ENCODE data around the gene NRG3.

Gene NRG3

GRCh38 chr10:81928119-81928518 is 53.1 kb downstream of the NRG3 start (continued):
- no peak for TF ChIP-seq ZNF221 (tag by site-specific recombination; IDR thresholded peaks at IDR 0.05; ENCODE audit: borderline replicate concordance)
- TF ChIP-seq ZNF426 (tag by site-specific recombination; IDR thresholded peaks at IDR 0.05) = no peak
- no peak for TF ChIP-seq WT1 (tag by site-specific recombination; IDR thresholded peaks at IDR 0.05)
- no peak for TF ChIP-seq GLI2 (tag by site-specific recombination; IDR thresholded peaks at IDR 0.05; ENCODE audit: borderline replicate concordance, low read depth)

- no peak for TF ChIP-seq ZBTB8A (tag by site-specific recombination; IDR thresholded peaks at IDR 0.05)
- TF ChIP-seq ZFHX2 (tag by site-specific recombination; conservative IDR thresholded peaks at IDR 0.05) = no peak
- no peak for TF ChIP-seq ZNF155 (tag by site-specific recombination; IDR thresholded peaks at IDR 0.05)
- TF ChIP-seq SP2 (tag by site-specific recombination; IDR thresholded peaks at IDR 0.05) = no peak
- no peak for TF ChIP-seq KLF8 (tag by site-specific recombination; IDR thresholded peaks at IDR 0.05)
- no peak for TF ChIP-seq ZNF138 (tag by site-specific recombination; IDR thresholded peaks at IDR 0.05; ENCODE audit: borderline replicate concordance)
- TF ChIP-seq ZNF704 (tag by site-specific recombination; IDR thresholded peaks at IDR 0.05) = no peak
- no peak for TF ChIP-seq ZNF701 (tag by site-specific recombination; IDR thresholded peaks at IDR 0.05)
- no peak for TF ChIP-seq HOXC10 (CRISPR knock-in tag; IDR thresholded peaks at IDR 0.05)
- no peak for TF ChIP-seq ZNF426 (tag by site-specific recombination; IDR thresholded peaks at IDR 0.05)
- no peak for TF ChIP-seq ZNF280C (tag by site-specific recombination; IDR thresholded peaks at IDR 0.05)
- no peaks in the 10 kb centered on the region for H3K9me3 ChIP-seq (ENCODE audit: control insufficient read depth, insufficient read depth, low read depth, low read length)
- CTCF ChIA-PET = no interaction called here
- no peaks in the 10 kb centered on the region for H3K36me3 ChIP-seq (ENCODE audit: control insufficient read depth in 2 of 2, insufficient read depth in 1 of 2, low read length in 2 of 2)
- no peak overlapping the region for H3K27ac ChIP-seq (ENCODE audit: extremely low read depth, low read depth, low read length)
- POLR2A ChIA-PET = no interaction called here
- no peak overlapping the region for H3K4me3 ChIP-seq (ENCODE audit: low read depth, low read length)
- peaks cover 7% of the 10 kb centered on the region; the same call in 1 of the 2 replicates for H3K4me1 ChIP-seq (ENCODE audit: control insufficient read depth, insufficient read depth, low read length)
Observed at GRCh38 chr10:81943583-81943982, 68.6 kb downstream of the NRG3 start.

GRCh38 chr10:81944609-81945008 is 69.6 kb downstream of the NRG3 start:
- no peak overlapping the region for H3K27ac ChIP-seq (ENCODE audit: extremely low read depth, low read depth, low read length)
- peaks cover 7% of the 10 kb centered on the region; the same call in 1 of the 2 replicates for H3K4me1 ChIP-seq (ENCODE audit: control insufficient read depth, insufficient read depth, low read length)
- H3K9me3 ChIP-seq (ENCODE audit: control insufficient read depth, insufficient read depth, low read depth, low read length) = no peaks in the 10 kb centered on the region
- CTCF ChIA-PET = interaction anchor here (0.6 kb wide), 1 partner anchor 102 kb away, joined by 3 read pairs; no protein-coding TSS in a partner anchor
- H3K36me3 ChIP-seq (ENCODE audit: control insufficient read depth in 2 of 2, insufficient read depth in 1 of 2, low read length in 2 of 2) = no peaks in the 10 kb centered on the region
- POLR2A ChIA-PET = no interaction called here
- no peak overlapping the region for H3K4me3 ChIP-seq (ENCODE audit: low read depth, low read length)
- TF ChIP-seq ZBTB11 (tag by site-specific recombination; conservative IDR thresholded peaks at IDR 0.05; ENCODE audit: low read depth) = no peak
- TF ChIP-seq ZNF324 (tag by site-specific recombination; IDR thresholded peaks at IDR 0.05) = no peak
- no peak for TF ChIP-seq ZNF639 (tag by site-specific recombination; IDR thresholded peaks at IDR 0.05)
- TF ChIP-seq ZNF660 (tag by site-specific recombination; IDR thresholded peaks at IDR 0.05) = no peak
- no peak for TF ChIP-seq SP2 (tag by site-specific recombination; IDR thresholded peaks at IDR 0.05)
- no peak for TF ChIP-seq ZNF341 (tag by site-specific recombination; IDR thresholded peaks at IDR 0.05; ENCODE audit: low read depth)
- no peak for TF ChIP-seq ATF2 (tag by site-specific recombination; IDR thresholded peaks at IDR 0.05; ENCODE audit: low read depth)
- no peak for TF ChIP-seq ZNF398 (tag by site-specific recombination; IDR thresholded peaks at IDR 0.05)
- TF ChIP-seq GLIS2 (tag by site-specific recombination; IDR thresholded peaks at IDR 0.05) = no peak
- no peak for TF ChIP-seq ZNF433 (tag by site-specific recombination; IDR thresholded peaks at IDR 0.05; ENCODE audit: low read depth)

All from HEK293 (cell line).